GM19467 (cell line): ENCODE measurements around the gene SUGCT.
A peak's percentile ranks its signal among the peaks of the same experiment; 100 is the strongest.
"Not testable (repeated sequence)": the region's sequence is repeated elsewhere in the genome, so short reads cannot be mapped to it uniquely, and the experiment has no call there.

Experiments
- ATAC-seq: cut with Tn5 transposase; IDR thresholded peaks from one replicate; pipeline ENCODE4 v1.9.1; 2021; ENCODE audit warnings: mild to moderate bottlenecking, moderate library complexity; ENCODE audit not compliant: unreplicated experiment

SUGCT gene

DNA sequence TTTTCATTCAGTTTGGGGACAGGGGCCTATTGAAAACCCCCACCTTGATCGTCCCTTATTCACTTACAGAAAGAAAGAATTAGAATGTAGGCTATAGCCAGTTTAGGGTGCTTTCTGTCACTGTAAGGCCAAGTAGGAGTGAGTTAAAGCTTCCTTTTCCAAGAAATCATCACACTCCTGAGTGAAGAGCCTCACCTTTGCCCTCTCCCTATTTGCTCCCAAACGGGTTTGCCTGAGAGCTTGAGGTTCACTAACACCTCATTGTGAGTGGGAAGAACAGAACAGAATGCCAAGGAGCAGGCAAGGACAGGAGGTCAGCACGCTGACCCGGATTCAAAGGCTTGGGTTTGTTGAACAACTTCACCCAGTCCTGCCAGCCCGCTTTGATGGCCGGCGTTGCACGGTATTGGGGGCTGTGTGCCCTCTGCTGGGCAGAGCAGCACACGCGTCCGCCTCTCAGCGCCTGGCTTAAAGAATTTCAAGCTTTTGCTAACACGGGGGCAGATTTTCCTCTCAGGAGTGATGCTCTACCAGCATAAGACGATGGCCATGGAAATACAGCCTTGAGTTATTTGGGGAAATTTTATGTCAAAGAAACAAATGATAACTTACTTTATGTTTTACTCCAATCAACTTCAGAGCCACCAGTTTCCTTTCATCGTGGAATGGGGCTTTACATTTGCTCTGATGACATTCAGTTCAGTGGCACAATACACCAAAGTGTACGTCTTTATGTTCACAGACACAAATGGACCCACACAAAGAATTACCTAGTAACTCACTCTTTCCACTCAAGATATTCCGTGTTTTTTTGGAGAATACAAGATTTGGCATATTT is 470.0 kb downstream of the SUGCT start:
- ATAC-seq, result peak; percentile 82

- no peak for ATAC-seq
These were observed 473.7 kb downstream of the SUGCT start for GRCh38 chr7:40608321-40609075.

- no peak for ATAC-seq
These were observed 475.7 kb downstream of the SUGCT start for GRCh38 chr7:40610461-40610860.

GRCh38 chr7:40611095-40611871 is 476.5 kb downstream of the SUGCT start:
- no peak for ATAC-seq

DNA sequence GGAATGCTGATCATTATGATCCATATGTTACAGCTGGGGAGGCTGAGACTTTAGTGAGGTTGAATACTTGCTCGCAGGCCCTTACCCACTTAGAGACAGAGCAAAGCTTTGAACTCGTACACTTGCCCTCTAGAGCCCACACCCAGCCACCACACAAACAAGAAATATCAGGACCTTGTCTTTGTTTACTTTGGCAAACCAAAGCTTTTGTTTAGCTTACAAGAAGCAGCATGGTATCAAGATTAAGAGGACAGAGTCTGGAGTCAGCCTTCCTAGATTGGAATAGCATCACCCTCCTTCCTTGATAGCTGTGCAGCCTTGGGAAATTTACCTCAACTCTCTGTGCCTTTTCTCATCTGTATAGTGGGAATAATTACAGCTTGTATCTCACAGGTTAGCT is 477.5 kb downstream of the SUGCT start:
- no peak for ATAC-seq

- ATAC-seq, result no peak
These were observed 484.8 kb downstream of the SUGCT start for GRCh38 chr7:40619647-40620046.

DNA sequence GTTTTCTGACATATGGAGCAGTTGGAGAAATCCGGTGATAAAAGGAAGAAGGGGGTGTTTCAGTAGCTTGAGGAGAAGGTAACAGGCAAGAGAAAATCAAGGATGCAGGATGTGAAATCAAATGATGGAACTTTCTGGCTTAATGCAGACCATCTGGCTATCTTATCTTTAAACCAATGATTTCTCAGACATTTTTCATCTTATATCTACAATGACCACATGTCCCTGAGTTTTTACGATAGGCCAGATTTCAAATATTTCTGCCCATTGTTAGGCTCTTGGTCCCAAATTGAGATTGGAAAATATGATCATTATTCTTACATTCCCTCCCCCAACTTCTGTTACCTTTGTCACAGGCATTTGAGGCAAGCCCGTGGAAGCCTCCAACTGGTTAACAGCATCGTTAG is 486.8 kb downstream of the SUGCT start:
- ATAC-seq, result no peak

DNA sequence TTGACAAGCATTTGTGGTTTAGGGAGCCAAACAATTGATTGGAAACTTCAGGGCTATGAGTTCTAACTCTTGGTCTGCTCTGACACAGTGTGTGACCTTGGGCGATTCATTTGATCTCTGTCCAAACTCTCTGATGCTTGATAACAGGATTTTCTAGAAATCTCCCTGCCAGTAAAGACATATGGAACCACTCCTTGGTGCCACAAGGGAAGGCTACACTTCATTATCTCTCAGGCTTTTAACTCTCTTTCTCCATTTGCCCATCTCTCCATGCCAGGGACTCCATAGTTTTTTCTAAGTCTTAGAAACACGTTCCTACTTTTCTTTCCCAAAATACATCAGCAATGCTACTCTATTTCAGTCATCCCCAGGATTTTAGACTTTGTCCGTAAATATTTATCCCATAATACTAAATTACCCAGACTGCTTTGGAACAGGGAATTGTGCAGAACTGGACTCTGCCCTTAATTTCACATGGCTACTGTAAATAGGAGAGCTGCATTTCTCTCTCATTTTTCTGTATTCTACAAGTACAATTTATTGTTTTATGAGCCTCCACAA is 488.2 kb downstream of the SUGCT start:
- ATAC-seq, result no peak

GRCh38 chr7:40623863-40624262 is 489.1 kb downstream of the SUGCT start:
- no peak for ATAC-seq

GRCh38 chr7:40627361-40627760 is 492.6 kb downstream of the SUGCT start:
- not testable (repeated sequence) for ATAC-seq

DNA sequence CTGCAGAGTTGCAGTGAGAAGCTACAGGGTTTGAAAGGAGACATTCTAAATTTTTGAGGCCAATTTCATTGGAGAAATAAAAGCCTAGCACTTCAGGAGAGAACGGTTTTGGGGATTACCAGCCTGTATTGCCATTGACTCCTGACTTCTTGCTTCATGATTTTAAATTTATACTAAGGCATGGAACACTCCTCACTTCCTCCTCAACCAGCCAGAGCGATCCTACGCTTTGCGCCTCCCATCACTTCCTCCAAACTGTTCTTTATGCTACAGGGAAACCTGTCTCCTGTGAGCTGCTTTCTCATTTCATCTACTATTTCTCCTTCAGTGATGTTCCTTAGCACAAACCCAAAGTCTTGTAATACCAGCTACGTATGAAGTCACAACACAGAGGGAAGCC is 495.1 kb downstream of the SUGCT start:
- ATAC-seq, result no peak

DNA sequence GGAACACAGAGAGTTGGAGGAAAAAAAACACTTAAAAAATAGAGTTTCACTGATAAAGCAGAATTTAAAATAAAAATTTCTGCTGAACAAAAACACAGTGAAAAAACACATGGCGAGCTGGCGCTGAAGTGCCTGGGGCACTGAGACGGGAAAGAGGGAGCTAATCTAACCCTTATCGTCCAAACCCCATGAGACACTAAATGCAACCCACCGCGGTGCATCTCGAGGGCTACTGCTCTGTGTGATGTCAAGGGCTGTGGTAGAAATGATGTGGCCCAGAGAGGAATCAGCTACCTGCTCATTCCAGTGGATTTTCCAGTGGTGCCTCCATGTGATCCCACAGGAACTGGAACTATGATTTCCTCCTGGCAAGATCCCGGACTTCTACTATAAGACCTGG is 499.3 kb downstream of the SUGCT start:
- no peak for ATAC-seq

- ATAC-seq, result no peak
These were observed 503.9 kb downstream of the SUGCT start for GRCh38 chr7:40638545-40639320.

GRCh38 chr7:40640566-40640965 is 505.8 kb downstream of the SUGCT start:
- no peak for ATAC-seq

DNA sequence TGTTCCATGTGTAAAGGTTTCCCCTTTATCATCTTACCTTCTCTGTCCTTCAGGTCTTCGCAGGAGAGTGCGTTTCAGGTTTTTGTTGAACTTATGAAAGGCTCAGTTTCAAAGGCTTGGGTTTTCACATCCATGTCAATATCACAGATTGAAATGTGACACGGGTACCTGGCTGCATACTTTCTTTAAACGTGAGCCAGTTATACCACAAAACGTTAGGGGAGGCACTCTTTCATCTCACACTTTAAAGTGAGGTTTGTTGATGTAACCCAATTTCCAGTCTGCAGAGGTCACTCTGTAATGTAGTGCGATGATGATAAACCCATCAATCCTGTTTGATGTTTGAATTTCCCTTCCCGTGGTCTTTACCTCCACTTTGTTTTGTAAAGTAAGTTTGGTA is 506.9 kb downstream of the SUGCT start:
- ATAC-seq, result no peak

DNA sequence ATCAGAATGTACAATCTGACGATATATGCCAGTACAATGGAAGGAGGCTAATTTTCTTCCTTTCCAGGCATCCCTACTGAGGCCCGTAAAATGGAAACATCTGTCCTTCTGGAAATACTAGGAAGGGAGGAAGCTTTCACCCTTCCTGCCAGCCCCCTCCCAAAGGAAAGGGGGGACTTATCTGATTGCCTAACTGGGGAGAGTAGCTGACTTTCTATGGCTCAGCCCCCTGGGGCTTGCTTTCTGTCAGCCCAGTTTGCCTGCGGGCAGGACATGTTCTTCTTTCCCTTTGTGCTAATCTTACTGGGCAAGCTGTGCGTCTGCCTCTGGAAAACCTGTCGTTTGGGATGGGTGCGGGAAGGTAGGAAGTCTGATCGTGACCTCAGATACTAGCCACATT is 508.9 kb downstream of the SUGCT start:
- ATAC-seq, result no peak

DNA sequence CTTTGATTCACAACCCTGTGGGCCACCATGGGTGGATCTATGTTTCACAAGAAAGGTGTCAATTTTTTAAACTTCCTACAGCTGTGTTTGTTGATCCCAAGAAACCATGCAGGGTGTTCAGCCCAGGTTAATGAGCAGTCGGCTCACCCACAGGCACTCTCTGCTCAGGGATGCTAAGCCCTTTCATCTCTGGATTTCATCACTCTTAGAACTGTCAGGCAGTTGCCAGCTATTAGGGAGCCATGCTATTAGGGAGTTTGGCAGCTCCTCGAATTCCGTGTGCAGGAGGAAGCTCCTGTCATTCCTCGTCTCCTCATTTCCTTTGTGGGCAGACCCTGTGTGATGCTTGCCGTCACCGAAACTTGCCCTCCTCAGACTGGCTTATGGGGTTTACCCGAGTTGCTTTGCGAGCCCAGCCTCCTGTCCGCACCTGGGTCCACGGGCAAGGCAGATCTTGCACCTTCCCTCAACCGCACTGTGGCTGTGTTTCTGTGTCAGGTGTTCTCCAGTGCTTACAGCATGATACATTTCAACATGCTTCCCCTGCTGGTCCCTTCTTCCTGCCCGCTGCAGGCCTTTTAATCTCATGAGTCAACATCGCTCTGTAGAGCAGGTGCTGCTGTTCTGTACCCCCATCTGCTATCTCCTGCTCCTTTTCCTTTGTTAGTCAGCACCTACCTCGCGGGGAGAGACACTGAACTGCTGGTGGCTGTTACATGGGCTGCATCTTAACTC is 509.8 kb downstream of the SUGCT start:
- ATAC-seq, result no peak

GRCh38 chr7:40645197-40645596 is 510.4 kb downstream of the SUGCT start:
- no peak for ATAC-seq

DNA sequence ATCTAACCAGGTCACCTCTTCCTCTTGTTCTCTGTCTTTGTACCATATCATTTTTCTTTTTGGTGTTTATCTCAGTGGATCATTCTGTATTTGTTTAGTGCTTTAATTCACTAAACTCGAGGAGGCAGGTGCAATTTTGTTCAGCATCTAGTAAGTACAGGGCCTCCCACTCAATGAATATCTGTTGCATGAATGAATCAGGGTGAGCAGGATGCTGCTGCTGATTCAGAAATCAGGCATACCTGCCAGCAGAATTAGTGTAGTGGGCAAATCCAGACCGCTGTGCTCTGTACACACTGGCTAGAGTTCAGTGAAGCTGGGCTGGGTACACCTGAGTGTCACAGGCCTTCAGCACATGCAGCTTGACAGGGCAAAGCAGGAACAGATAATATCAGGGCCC is 511.9 kb downstream of the SUGCT start:
- ATAC-seq, result no peak

GRCh38 chr7:40647719-40648118 is 512.9 kb downstream of the SUGCT start:
- ATAC-seq, result no peak
